ENCODE results near the gene PRAMEF4.
"Not testable (repeated sequence)": the region's sequence is repeated elsewhere in the genome, so short reads cannot be mapped to it uniquely, and the experiment has no call there.

GRCh38 chr1:12848620-12849019, 37.4 kb downstream of the PRAMEF4 start, which contains the start of gene HNRNPCL1:
- not testable (repeated sequence) for TF ChIP-seq CTCF (conservative IDR thresholded peaks at IDR 0.05); EZH2 (IDR thresholded peaks at IDR 0.05; ENCODE audit: low read depth)

Measured in PC-9 (cell line).